ENCODE data around the gene TNK1.

GRCh38 chr17:7367918-7368598, 12.8 kb upstream of the TNK1 start:
- TF ChIP-seq REST (IDR thresholded peaks at IDR 0.05; ENCODE audit: insufficient replicate concordance, low read depth) (no peak), CTCF (IDR thresholded peaks at IDR 0.05; ENCODE audit: insufficient read depth, low read length) (no peak), POLR2AphosphoS5 (IDR thresholded peaks at IDR 0.05; ENCODE audit: low read depth) (no peak), GABPA (IDR thresholded peaks at IDR 0.05; ENCODE audit: low read depth) (no peak)

All from HL-60 (cell line).